Thymus (tissue), 11 donors: ENCODE results near the gene ADAMTSL1. TPM values are rescaled to one million over a fixed set of nuclear protein-coding genes. Genes with fewer than 3 reads are reported as not detected.

Source experiments
- DNase-seq, 9 donors: peaks; one replicate each; pipeline ENCODE4 v3.0.0-alpha.2; 2013; ENCODE audit warnings: low spot score in 9 of 9, low read depth in 6 of 9, missing footprints in 1 of 9
- H3K27ac ChIP-seq, 2 donors: one replicate each; pipeline ENCODE4 v1.5.1; 2013; ENCODE audit warnings: control low read depth in 1 of 2, low read depth in 1 of 2, low read length in 1 of 2, mild to moderate bottlenecking in 1 of 2, moderate library complexity in 1 of 2
- H3K27me3 ChIP-seq, 2 donors: one replicate each; pipeline ENCODE4 v1.5.1; 2013; ENCODE audit warnings: low read length in 1 of 2; ENCODE audit not compliant: control insufficient read depth in 2 of 2, insufficient read depth in 1 of 2
- H3K36me3 ChIP-seq, 2 donors: one replicate each; pipeline ENCODE4 v1.5.1; 2013; ENCODE audit warnings: low read length in 1 of 2, mild to moderate bottlenecking in 1 of 2, moderate library complexity in 1 of 2; ENCODE audit not compliant: control insufficient read depth in 2 of 2, insufficient read depth in 2 of 2
- H3K4me1 ChIP-seq, 2 donors: one replicate each; pipeline ENCODE4 v1.5.1; 2013; ENCODE audit warnings: low read length in 2 of 2; ENCODE audit not compliant: control insufficient read depth in 2 of 2, insufficient read depth in 2 of 2
- H3K4me3 ChIP-seq, 2 donors: one replicate each; pipeline ENCODE4 v1.5.1; 2013; ENCODE audit warnings: low read length in 2 of 2, control low read depth in 1 of 2, mild to moderate bottlenecking in 1 of 2
- H3K9me3 ChIP-seq, 2 donors: one replicate each; pipeline ENCODE4 v1.5.1; 2013; ENCODE audit warnings: low read length in 1 of 2, mild to moderate bottlenecking in 1 of 2; ENCODE audit not compliant: control insufficient read depth in 2 of 2, insufficient read depth in 1 of 2
- WGBS: extraction: QIAGEN DNeasy Blood & Tissue Kit; methylation state at CpG from one replicate; pipeline ENCODE4 v1.1.7; 2013; 5-methylcytosine and 5-hydroxymethylcytosine counted together
- polyA plus RNA-seq: library from polyadenylated mRNA; stranded (reverse); fragments of 200-250 nt; gene quantifications from one replicate; pipeline ENCODE4 v1.2.3, GENCODE V29; 2013
- total RNA-seq: library from RNA; stranded (reverse); fragments of 120-200 nt; gene quantifications from one replicate; pipeline ENCODE4 v1.2.4, GENCODE V29; 2013
- donor health status: healthy.

Gene ADAMTSL1
- total and polyA plus RNA-seq, 2 donors: 0.34 to 2.3 TPM

GRCh38 chr9:18906656-18907395, 432.9 kb downstream of the ADAMTSL1 start:
- 97% methylated on average over 9 of the region's 9 CpGs for WGBS
- Histone ChIP-seq H3K36me3 (no peaks in the 10 kb centered on the region), H3K9me3 (no peaks in the 10 kb centered on the region), H3K4me3 (no peak overlapping the region), H3K27ac (peak overlapping the region in 1 of 2 donors; percentile 88), H3K27me3 (no peaks in the 10 kb centered on the region), H3K4me1 (peaks cover 0 to 77% of the 10 kb centered on the region in 2 donors)
- no peak for DNase-seq

DNA sequence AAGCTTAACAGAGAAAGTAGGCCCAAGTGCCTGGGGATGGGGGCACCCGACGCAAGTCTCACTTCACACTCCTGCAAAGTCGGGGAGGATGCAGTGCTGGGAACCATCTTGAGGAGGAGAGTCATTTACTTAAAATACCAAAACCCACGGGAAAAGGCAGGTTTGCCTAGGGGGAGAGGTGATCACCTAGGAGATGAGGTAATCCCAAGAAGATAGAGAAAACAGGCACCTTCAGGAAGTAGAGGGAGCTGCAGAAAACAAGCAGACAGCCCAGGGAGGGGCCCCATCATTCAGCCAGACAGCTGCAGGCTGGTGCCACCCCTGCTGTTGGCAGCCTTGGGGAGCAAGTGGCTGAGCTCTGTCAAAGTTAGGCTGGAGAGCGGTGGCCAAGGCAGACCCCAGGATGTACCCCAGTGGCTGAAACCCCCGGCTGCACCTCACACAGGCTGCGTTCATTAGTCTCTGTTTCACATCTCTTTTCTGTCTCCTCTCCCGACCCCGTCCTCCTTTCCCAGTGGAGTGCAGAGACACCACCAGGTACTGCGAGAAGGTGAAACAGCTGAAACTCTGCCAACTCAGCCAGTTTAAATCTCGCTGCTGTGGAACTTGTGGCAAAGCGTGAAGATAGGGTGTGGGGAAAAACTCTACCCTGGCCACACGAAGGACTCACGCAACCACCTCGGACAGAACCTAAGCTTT, 434.1 kb downstream of the ADAMTSL1 start:
- H3K27ac ChIP-seq: peak overlapping the region in 1 of 2 donors; percentile 88
- no peaks in the 10 kb centered on the region for H3K27me3 ChIP-seq
- no peaks in the 10 kb centered on the region for H3K36me3 ChIP-seq
- H3K4me3 ChIP-seq: no peak overlapping the region
- H3K9me3 ChIP-seq: no peaks in the 10 kb centered on the region
- peaks cover 0 to 81% of the 10 kb centered on the region in 2 donors for H3K4me1 ChIP-seq
- peak in 1 of 9 donors; percentile 43 for DNase-seq
- 94% methylated on average over 15 of the region's 15 CpGs for WGBS

GRCh38 chr9:18909140-18910018, 435.4 kb downstream of the ADAMTSL1 start:
- Histone ChIP-seq H3K4me3 (peak overlapping the region in 1 of 2 donors; percentile 8), H3K36me3 (no peaks in the 10 kb centered on the region), H3K27me3 (no peaks in the 10 kb centered on the region), H3K27ac (peak overlapping the region in 1 of 2 donors; percentile 88), H3K4me1 (peaks cover 0 to 71% of the 10 kb centered on the region in 2 donors), H3K9me3 (no peaks in the 10 kb centered on the region)
- WGBS: 95% methylated on average over 17 of the region's 17 CpGs
- DNase-seq: peak in 6 of 9 donors; percentile 49 to 83 (median 62)

DNA sequence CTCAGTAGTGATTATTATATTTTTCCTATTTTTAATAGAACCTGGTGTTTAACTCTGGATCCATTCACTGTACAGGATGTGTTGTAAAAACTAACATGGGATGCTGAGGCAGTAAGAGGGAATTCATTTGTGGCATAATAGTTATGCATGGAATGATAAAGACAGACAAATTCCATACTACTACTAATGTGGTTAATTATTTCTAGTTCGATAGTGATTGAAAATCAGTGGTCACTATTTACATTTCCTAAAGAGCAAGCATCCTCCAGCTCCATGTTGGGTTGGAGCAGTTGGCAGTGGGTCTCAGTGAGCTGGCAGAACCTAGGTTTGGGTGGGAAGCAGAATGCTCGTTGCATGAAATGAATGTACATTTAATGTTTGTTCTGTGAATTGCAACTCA, 436.5 kb downstream of the ADAMTSL1 start:
- Histone ChIP-seq H3K4me1 (peaks cover 0 to 69% of the 10 kb centered on the region in 2 donors), H3K27ac (peak overlapping the region in 1 of 2 donors; percentile 91), H3K36me3 (no peaks in the 10 kb centered on the region), H3K4me3 (no peak overlapping the region), H3K9me3 (no peaks in the 10 kb centered on the region), H3K27me3 (no peaks in the 10 kb centered on the region)
- WGBS: 89% methylated on average over 2 of the region's 2 CpGs
- no peak for DNase-seq

GRCh38 chr9:18910916-18911315, 437.0 kb downstream of the ADAMTSL1 start:
- Histone ChIP-seq H3K4me1 (peaks cover 0 to 65% of the 10 kb centered on the region in 2 donors), H3K9me3 (no peaks in the 10 kb centered on the region), H3K36me3 (no peaks in the 10 kb centered on the region), H3K4me3 (no peak overlapping the region), H3K27ac (peak overlapping the region in 1 of 2 donors; percentile 91), H3K27me3 (no peaks in the 10 kb centered on the region)
- WGBS: 28% methylated on average over 6 of the region's 6 CpGs
- peak in 3 of 9 donors; percentile 35 to 71 (median 58) for DNase-seq

- DNase-seq: no peak
Observed at GRCh38 chr9:18911714-18912342, 437.9 kb downstream of the ADAMTSL1 start.

DNA sequence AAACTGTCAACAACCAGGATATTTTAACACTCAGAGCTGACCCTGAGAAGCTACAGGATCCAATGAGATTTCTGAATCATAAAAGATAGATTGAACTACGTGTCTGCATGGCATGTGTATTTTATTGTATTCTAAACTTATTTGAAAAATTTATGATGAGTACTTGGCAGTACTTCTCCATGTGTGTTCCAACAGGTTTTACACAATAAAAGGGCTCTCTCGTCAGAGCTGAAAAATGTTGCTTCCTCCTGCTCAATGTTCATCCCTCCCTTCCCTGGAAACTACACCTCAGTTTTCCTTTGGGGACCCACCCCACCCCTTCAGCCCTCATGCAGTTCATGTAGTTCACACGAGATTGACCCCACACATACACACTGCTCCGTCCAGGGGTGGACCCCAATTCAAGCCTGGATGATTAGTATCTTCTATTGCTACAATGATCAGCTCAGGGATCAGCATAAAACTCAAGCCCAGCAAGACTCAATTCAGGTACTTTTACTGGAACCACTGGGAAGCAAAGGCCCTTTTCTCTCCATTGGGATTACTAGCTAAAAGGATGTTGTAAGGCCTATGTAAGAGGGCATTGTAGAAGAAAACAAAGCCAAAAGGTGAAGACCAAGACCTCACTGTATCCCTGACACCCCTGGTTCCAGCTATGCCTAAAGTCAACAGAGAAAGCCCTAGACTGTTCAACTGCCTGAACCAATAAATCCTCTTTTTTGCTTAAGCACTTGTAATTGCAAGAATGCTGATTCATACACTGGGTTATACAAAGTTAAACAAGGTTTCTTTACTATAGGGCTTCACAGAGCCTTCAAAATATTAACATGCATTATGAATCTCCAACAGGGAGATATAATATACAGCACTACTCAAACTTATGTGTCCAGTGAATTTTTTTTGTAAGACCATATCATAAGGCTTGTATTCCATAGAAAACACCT, 446.5 kb downstream of the ADAMTSL1 start:
- Histone ChIP-seq H3K27me3 (no peaks in the 10 kb centered on the region), H3K4me3 (no peak overlapping the region), H3K27ac (no peak overlapping the region), H3K9me3 (no peaks in the 10 kb centered on the region), H3K36me3 (no peaks in the 10 kb centered on the region), H3K4me1 (peaks cover 0 to 13% of the 10 kb centered on the region in 2 donors)
- DNase-seq: no peak
- WGBS: 89% methylated on average over 4 of the region's 4 CpGs

More at GRCh38 chr9:18911714-18912342, 437.9 kb downstream of the ADAMTSL1 start:
- Histone ChIP-seq H3K27ac (peak overlapping the region in 1 of 2 donors; percentile 91), H3K9me3 (no peaks in the 10 kb centered on the region), H3K27me3 (no peaks in the 10 kb centered on the region), H3K4me1 (peaks cover 0 to 55% of the 10 kb centered on the region in 2 donors), H3K4me3 (no peak overlapping the region), H3K36me3 (no peaks in the 10 kb centered on the region)
- 97% methylated on average over 9 of the region's 9 CpGs for WGBS
